HG03571 (cell line): ENCODE data around the gene HBG2.
"Not testable (repeated sequence)": the region's sequence is repeated elsewhere in the genome, so short reads cannot be mapped to it uniquely, and the experiment has no call there.

ENCODE experiments used
- ATAC-seq: cut with Tn5 transposase; IDR thresholded peaks from one replicate; pipeline ENCODE4 v1.9.1; 2021; ENCODE audit not compliant: unreplicated experiment

The HBG2 gene

DNA sequence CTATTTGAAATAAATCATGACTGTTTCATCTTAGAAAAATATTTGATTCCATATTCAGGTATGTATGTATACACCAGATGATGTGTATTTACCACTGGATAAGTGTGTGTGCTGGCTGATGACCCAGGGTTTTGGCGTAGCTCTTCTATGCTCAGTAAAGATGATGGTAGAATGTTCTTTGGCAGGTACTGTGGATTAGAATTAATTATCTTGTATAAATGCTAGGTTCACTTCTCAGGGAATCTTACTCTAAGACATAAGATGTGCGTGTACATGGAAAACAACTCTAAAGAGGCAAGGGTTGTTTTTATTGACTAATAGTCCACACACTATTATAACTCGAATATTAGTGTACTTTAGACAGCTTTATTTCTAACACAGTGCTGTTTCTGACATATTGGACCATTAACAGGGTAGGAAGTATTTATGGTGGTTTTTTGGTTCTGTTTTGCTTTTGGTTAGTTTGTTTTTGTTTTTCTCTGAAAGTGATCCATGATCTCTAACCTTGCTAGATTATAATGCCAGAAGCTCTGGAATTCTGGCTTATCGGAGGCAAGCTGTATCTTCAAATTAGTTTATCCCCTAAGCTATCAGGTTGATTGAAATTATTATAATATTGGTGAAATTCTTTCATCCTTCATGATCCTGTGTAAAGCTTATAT is 3.9 kb downstream of the HBG2 start:
- ATAC-seq, result no peak

DNA sequence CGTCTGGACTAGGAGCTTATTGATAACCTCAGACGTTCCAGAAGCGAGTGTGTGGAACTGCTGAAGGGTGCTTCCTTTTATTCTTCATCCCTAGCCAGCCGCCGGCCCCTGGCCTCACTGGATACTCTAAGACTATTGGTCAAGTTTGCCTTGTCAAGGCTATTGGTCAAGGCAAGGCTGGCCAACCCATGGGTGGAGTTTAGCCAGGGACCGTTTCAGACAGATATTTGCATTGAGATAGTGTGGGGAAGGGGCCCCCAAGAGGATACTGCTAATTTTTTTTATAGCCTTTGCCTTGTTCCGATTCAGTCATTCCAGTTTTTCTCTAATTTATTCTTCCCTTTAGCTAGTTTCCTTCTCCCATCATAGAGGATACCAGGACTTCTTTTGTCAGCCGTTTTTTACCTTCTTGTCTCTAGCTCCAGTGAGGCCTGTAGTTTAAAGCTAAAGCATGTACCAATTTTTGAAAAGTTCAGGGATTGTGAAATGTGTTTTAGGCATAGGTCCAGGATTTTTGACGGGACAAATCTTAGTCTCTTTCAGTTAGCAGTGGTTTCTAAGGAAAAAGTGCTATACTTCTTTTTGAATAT is 4.7 kb downstream of the HBG2 start, which contains the start of gene HBG1:
Gene HBG1, minus strand, starts transcription at position 51 of the 590 bp plus-strand sequence. CDS start 53 bp downstream, outside the sequence.
- not testable (repeated sequence) for ATAC-seq

DNA sequence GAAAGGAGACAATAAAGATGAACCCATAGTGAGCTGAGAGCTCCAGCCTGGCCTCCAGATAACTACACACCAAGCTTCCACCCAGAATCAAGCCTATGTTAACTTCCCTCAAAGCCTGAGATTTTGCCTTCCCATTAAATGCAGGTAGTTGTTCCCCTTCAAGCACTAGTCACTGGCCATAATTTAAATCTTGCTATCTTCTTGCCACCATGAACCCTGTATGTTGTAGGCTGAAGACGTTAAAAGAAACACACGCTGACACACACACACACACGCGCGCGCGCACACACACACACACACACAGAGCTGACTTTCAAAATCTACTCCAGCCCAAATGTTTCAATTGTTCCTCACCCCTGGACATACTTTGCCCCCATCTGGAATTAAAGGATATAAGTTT is 6.1 kb downstream of the HBG2 start:
- ATAC-seq, result not testable (repeated sequence)

DNA sequence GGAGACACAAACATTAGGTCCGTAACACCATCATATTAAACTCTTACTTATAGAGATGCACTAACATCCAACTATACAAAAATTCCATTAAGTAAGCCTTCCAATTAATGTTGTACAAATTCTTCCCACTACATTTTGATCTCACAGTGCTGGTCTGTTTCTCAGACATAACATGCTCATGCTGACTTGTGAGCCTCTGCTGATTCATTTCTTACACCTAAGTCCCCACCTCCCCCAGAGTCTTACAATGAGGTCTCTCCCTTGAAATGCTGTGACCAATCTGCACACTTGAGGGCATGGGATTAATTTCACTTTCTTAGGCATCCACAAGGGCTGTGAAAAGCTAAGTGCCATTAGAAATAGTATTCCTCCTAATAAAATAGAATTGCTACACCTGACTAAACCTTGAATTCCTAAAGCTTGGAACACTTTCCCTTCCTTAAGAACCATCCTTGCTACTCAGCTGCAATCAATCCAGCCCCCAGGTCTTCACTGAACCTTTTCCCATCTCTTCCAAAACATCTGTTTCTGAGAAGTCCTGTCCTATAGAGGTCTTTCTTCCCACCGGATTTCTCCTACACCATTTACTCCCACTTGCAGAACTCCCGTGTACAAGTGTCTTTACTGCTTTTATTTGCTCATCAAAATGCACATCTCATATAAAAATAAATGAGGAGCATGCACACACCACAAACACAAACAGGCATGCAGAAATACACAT is 6.9 kb downstream of the HBG2 start:
- no peak for ATAC-seq

DNA sequence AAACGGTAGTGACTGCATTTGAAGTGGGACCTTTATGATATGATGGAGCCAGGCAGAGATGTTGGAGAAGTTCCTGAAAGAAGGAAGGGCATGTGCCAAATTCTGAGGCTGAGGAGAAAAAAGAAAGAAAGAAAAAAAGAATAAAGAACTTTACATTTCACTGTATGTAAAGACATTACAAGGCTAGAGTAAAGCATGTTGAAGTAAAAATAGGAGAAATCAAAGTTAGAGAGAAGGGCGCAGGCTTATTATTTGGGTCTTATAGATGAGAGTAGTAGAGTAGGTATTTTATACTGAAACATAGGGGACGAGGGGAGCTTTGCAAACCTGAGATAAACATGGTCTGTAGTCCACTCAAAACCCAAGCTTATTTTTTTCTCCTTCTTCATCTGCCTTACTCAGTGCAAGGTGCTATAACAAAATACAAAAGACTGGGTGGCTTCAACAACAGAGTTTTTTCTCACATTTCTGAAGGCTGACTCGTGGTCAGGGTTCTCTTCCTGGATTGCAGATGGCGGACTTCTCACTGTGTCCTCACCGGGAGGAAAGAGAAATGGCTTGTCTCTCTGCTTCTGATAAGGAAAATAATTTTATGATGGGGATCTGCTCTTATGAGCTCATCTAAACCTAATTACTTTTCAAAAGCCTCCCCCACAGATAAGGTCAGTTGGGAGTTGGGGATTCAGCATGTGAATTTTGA is 7.7 kb downstream of the HBG2 start:
- ATAC-seq, result no peak

DNA sequence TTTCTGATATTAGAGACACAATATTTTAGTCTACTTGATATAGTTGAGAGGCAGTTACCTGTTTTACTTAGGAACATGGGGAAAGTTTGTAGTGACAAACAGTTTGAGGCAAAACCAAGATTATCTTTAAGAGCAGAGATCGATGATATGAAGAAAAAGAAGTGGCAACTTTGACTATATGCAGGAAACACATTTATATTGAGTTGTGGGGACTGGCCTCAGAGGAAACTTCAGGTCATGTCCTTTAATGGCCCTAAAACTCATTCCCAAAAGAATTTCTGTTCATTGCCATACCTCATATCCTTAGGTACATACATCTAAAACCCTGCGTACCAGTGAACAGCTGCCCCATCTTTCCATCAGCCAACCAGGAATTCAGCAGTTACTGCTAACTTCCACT is 9.4 kb downstream of the HBG2 start:
- ATAC-seq, result no peak

DNA sequence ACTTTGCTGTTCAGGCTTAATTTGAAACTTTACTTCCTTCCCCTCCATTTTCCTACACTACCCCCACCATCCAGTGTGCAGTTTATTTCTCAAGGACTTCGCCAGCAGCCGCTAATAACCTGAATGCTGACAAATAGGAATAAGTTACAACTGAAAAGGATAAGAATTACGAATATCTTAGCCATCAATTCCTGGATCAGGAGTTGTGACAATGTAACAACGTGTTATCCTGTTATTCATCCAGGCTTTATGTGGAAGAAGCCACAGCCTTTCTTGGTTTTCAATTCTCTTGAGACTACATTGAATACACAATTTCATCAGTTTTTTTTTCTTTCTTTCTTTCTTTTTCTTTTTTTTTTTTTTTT is 10.8 kb downstream of the HBG2 start:
- no peak for ATAC-seq

DNA sequence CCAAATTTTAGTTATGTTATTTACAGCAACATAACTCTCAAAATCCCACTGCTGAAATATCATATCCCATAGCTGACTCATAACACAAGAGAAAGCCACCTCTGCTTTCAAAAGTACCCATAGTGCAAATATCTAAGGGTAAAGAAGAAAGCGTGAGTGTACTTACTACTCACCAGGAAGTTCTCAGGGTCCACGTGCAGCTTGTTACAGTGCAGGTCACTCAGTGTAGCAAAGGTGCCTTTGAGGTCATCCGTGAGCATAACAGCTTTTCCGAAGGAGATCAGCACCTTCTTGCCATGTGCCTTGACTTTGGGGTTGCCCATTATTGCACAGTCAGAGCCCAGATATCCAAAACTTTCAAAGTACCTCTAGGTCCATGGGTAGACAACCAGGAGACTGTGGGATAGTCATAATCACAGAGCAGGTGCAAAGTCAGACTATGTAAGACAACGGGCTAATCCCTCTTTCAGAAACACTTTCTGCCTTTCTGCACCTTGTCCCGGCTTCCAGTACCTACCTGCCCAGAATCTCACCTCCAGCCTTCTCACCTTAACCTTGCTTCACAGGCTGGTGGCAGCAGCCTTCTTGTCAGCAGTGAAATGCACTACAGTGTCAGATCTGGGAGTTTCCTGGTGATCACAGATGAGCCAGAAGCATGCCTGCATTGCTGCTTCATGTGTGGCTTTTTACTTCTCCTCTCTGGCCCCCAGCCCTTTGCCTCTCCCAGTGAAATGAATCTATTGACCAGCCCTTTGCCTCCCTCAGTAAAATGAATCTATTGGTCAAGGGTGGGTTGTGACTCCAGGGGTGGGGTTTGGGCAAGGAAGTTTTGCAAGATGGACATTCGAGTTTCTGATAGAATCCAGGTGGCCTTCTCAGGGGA is 11.4 kb downstream of the HBG2 start:
- ATAC-seq, result peak; percentile 75

DNA sequence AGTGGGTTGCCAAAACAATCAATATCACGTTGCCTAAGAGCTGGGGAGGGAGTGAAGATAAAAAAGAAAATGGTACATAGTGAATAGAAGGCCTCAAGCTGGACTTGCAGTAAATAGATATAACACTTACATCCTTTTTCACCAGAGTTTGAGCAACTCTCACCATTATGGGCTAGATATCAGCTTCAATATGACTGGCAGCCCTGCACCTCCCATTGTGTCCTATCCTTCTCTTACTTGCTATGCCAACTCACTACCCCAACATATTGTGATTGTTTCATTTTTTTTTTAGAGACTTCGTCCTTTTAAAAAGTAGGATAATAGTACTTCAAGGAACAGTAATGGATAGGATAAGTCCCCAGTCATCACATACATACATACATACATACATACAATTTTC is 12.4 kb downstream of the HBG2 start:
- no peak for ATAC-seq

DNA sequence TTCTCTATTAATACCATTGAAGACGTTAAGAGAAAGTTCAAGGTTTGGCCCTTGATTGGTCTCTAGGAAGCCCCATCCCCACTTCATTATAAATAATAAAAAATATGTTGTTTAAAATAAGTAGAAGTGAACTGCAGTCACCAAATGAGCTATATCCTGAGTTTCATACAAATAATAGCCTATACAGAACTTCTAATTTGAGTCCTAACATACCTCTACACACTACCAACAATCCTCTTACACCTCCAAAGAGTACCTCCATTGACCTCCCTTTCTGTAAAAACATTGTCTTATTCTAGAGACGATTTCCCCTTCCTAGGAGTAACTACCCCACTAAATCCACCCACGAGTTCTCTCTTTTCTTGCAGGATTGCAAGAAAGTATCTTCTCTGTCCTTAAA is 13.1 kb downstream of the HBG2 start:
- ATAC-seq, result no peak

DNA sequence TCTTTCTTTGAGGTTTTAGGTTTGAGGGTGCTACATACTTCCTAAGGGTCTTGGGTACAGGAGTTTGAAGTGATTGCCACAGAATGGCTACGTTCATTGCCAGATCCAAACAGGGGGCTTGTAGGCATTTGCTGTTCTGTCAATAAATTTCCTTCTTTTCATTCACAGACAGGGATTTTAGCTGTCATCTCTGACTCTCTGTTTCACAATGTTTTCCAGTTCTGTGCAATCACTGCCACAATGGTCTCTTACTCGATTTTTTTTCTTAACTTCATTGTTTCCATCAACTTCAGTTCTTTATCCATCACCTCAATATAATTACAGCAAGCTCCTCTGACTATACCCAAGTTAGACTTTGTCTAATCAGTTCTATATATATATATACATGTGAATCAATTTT is 14.1 kb downstream of the HBG2 start:
- no peak for ATAC-seq

DNA sequence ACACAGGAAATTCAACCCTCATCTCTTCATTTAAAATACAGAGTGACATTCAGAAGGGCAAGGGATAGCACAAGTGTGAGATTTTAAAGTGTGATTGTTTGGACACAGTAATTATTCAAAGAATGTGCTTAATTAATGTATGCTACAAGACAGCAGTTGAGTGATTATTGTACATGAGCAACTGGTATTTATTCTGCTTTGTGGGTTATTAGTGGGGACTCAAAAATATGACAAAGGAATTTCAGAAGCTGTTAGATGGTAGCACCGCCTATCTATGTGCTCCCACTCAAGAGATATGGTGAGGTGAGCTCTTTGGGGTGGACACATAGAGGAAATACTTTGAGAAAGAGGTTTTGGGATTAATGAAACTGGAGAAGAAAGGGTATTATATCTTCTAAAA is 14.5 kb downstream of the HBG2 start:
- ATAC-seq, result no peak

DNA sequence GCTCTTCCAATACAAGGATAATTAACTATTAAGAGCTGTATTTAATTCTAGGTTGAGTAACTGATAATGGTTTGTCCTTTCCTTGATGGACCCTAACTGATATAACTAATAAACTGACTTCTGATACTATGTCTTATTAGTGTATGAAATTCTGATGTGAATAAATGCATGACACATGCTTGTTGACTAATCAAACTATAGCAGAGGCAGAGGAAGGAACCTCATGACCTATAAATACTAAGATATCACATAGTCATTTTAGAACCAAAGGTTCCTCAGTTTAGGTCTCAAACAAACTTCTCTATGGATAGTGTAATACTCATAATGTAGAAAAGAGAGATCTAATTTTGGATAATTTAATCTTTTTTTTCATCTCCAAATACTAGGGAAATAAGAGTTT is 15.5 kb downstream of the HBG2 start:
- ATAC-seq, result no peak

DNA sequence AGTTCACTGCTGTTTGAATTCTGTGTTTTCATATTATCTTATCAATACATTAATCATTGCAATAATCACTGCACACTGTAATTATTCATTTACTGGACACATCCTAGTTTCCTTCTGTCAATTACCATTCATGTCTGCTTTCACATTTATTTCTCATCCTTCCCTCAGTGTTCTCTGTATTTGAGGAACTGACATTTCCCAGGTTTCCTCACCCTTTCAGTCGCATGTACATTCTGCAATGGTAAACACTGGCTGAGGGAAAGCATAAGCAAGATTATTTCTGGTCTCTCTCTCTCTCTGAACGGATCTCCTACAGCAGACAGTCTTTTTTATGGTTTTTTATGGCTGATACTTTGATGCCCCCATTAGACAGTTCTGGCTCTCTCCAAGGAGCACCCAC is 16.1 kb downstream of the HBG2 start:
- no peak for ATAC-seq

DNA sequence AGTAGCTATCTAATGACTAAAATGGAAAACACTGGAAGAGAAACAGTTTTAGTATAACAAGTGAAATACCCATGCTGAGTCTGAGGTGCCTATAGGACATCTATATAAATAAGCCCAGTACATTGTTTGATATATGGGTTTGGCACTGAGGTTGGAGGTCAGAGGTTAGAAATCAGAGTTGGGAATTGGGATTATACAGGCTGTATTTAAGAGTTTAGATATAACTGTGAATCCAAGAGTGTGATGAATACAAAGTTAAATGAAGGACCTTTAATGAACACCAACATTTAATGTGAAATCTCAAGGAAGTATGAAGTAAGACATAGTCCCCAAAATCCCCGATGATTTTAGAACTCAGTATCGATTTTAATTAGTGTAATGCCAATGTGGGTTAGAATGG is 17.2 kb downstream of the HBG2 start:
- no peak for ATAC-seq

DNA sequence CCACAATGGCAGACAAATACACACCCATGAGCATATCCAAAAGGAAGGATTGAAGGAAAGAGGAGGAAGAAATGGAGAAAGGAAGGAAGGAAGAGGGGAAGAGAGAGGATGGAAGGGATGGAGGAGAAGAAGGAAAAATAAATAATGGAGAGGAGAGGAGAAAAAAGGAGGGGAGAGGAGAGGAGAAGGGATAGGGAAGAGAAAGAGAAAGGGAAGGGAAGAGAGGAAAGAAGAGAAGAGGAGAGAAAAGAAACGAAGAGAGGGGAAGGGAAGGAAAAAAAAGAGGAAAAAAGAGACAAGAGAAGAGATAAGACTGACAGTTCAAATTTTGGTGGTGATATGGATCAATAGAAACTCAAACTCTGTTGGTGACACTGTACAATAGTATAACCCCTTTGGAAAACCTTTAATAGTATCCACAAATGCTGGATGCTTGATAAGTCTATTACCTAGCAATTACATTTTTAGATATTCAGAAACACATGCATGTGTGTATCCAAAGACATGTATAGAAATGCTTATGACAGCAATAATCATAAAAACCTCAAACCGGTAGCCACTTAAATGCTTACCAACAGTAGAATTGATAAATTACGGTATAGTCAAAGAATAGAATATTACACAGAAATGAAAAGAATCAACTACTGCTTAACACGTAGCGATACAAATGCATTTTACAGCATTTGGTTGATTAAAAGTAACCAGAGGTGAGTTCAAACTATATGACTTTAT is 19.1 kb downstream of the HBG2 start:
- ATAC-seq, result no peak

DNA sequence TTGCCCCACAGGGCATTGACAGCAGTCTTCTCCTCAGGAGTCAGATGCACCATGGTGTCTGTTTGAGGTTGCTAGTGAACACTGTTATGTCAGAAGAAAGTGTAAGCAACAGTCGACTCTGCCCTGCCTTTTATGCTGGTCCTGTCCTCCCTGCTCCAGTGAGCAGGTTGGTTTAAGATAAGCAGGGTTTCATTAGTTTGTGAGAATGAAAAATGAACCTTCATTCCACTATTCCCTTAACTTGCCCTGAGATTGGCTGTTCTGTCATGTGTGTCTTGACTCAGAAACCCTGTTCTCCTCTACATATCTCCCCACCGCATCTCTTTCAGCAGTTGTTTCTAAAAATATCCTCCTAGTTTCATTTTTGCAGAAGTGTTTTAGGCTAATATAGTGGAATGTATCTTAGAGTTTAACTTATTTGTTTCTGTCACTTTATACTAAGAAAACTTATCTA is 20.2 kb downstream of the HBG2 start, which contains the start of gene HBD:
Gene HBD, minus strand, starts transcription at position 103 of the 454 bp plus-strand sequence. Its CDS starts 50 bp downstream, at position 53.
- peak; percentile 88 for ATAC-seq

DNA sequence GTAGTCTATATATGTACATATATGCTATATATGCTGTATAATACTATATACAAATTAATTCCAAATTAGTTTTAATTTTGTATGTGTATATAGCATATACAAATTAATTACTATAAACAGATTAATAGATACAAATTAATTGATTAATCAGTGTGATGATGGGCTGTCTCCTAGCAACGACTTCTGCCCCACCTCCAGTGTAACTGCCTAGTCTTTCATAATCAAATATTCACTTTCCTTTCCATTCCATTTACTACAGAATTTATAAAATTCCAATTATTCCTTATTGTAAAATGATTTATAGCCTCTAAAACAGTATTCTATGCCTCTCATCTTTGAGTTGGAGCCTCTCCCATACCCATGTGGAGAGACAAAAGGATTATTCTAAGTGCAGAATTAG is 21.3 kb downstream of the HBG2 start:
- ATAC-seq, result no peak

DNA sequence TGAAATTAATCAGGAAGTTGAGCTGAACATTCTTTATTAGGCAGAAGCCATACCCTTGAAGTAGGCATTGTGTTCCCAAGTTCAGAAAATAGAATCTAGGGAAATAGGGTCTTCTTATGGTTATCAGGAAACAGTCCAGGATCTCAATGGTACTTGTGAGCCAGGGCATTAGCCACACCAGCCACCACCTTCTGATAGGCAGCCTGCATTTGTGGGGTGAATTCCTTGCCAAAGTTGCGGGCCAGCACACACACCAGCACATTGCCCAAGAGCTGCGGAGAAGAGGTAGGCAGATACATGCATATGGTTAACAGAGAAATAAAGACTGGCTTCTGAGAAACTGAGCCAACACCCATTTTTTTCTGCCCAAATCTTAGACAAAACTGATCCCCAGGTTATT is 21.8 kb downstream of the HBG2 start:
- no peak for ATAC-seq

DNA sequence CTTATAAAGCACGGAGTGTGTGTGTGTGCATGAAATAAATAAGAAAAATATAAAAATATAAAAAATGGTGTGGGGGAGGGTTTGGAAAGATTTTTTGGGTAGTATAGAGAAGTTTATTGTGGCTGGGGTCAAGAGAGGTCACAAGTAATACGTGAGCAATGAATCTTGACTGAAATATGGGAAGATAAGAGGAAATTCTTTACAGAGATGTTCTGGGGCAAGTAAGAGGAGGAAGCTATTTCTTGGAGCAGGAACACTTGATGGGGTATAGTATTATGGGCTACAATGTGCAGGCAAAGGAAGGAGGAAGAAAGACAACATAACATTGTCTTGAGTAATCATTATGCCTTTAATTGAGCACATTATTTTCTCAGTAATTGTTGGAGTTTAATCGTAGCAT is 22.4 kb downstream of the HBG2 start:
- ATAC-seq, result no peak
